Calu3 (cell line): Measurements from ENCODE around the gene PLCZ1. TPM values are rescaled to one million over a fixed set of nuclear protein-coding genes. Genes with fewer than 3 reads are reported as not detected.

Experiments used
- BruUV-seq: library from RNA; stranded (reverse); fragments of 400-500 nt; replicated peaks from 2 replicates; lab custom pipeline; 2021; lab: Mats Ljungman, UMichigan
- CTCF ChIA-PET: fragments of 300-600 bp; sonication (Branson Sonifier 250); formaldehyde crosslinking; loops from one replicate; lab custom pipeline; 2022; ENCODE audit warnings: antibody characterized with exemption; lab: Charles Lee
- DNase-seq: peaks from one replicate; pipeline ENCODE4 v3.0.0; 2022
- H3K27ac Mint-ChIP-seq: one replicate; pipeline ENCODE4 v1.8.0; 2022; ENCODE audit warnings: mixed read lengths; ENCODE audit not compliant: unreplicated experiment
- H3K27me3 Mint-ChIP-seq: one replicate; pipeline ENCODE4 v1.8.0; 2022; ENCODE audit warnings: mixed read lengths; ENCODE audit not compliant: unreplicated experiment
- H3K36me3 Mint-ChIP-seq: one replicate; pipeline ENCODE4 v1.8.0; 2022; ENCODE audit warnings: mild to moderate bottlenecking, moderate library complexity, mixed read lengths; ENCODE audit not compliant: insufficient read depth, unreplicated experiment
- H3K4me1 Mint-ChIP-seq: one replicate; pipeline ENCODE4 v1.8.0; 2022; ENCODE audit warnings: mild to moderate bottlenecking, low read depth, mixed read lengths; ENCODE audit not compliant: unreplicated experiment
- H3K4me3 Mint-ChIP-seq: one replicate; pipeline ENCODE4 v1.8.0; 2022; ENCODE audit warnings: mild to moderate bottlenecking, low read depth, moderate library complexity, mixed read lengths; ENCODE audit not compliant: unreplicated experiment
- H3K9me3 Mint-ChIP-seq: one replicate; pipeline ENCODE4 v1.8.0; 2022; ENCODE audit warnings: low read depth, mixed read lengths; ENCODE audit not compliant: unreplicated experiment
- CTCF ChIP-seq: fragments of 200-600 bp; IDR thresholded peaks from one replicate; pipeline ENCODE4 v1.8.0; 2022; ENCODE audit warnings: antibody characterized with exemption; ENCODE audit not compliant: unreplicated experiment
- intact Hi-C: fragments of 100-400 bp; cut with micrococcal nuclease; formaldehyde crosslinking; loops from one replicate; pipeline ENCODE4 v1.10.0; 2022; ENCODE audit not compliant: unreplicated experiment
- total RNA-seq: library from RNA; stranded (reverse); gene quantifications from 2 replicates; pipeline ENCODE4 v1.2.3, GENCODE V29; 2022

PLCZ1 gene
- total RNA-seq, 1 experiment from 2014 or later = not detected

GRCh38 chr12:18681818-18682217 lies 56.0 kb downstream of the PLCZ1 start:
- CTCF ChIA-PET = no interaction called here
- no peak for DNase-seq
- Mint-ChIP-seq H3K9me3 (no peaks in the 10 kb centered on the region), H3K27me3 (no peaks in the 10 kb centered on the region), H3K4me3 (no peak overlapping the region), H3K36me3 (no peaks in the 10 kb centered on the region), H3K27ac (no peak overlapping the region), H3K4me1 (peaks cover 8% of the 10 kb centered on the region)
- TF ChIP-seq CTCF = no peak
- BruUV-seq = no TSS peak
- intact Hi-C loops = no loop called here

DNA sequence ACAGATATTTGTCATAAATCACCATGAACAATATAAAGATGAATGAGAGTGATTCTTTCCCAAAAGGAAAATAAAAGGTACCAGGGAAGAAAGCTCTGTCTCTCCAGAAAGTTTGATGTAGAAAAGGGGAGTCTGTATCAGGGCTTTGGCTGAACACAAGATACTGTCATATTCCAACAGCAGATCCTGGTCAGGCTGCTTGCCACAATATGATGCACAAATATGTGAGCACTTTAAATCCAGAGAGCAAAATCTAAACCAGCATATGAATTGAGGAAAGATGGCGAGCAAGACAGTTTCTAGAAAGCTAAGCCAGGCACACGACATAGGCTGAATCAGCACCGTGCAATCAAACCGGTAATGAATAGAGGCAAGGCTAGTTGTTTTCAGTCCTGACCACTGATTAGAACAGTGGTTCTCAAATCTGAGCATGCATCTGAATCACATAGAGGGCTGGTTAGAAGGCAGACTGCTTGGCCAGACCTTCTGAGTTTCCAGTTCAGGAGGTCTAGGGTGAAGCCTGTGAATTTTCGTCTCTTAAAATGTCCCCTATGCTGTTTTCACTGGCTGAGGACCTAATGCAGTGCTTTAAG lies 60.7 kb downstream of the PLCZ1 start:
- CTCF ChIA-PET = no interaction called here
- BruUV-seq = no TSS peak
- no peak for TF ChIP-seq CTCF
- Mint-ChIP-seq H3K4me1 (peaks cover 6% of the 10 kb centered on the region), H3K36me3 (no peaks in the 10 kb centered on the region), H3K4me3 (no peak overlapping the region), H3K27me3 (no peaks in the 10 kb centered on the region), H3K27ac (no peak overlapping the region), H3K9me3 (peaks cover 2% of the 10 kb centered on the region)
- no peak for DNase-seq
- intact Hi-C loops = no loop called here

- H3K4me3 Mint-ChIP-seq = no peak overlapping the region
- peaks cover 6% of the 10 kb centered on the region for H3K4me1 Mint-ChIP-seq
- H3K27ac Mint-ChIP-seq = no peak overlapping the region
- no peak for TF ChIP-seq CTCF
- intact Hi-C loops = no loop called here
- no TSS peak for BruUV-seq
- H3K9me3 Mint-ChIP-seq = peaks cover 2% of the 10 kb centered on the region
- no peak for DNase-seq
- CTCF ChIA-PET = no interaction called here
- no peaks in the 10 kb centered on the region for H3K27me3 Mint-ChIP-seq
- H3K36me3 Mint-ChIP-seq = no peaks in the 10 kb centered on the region
Measured at GRCh38 chr12:18676141-18676540, 61.7 kb downstream of the PLCZ1 start.

DNA sequence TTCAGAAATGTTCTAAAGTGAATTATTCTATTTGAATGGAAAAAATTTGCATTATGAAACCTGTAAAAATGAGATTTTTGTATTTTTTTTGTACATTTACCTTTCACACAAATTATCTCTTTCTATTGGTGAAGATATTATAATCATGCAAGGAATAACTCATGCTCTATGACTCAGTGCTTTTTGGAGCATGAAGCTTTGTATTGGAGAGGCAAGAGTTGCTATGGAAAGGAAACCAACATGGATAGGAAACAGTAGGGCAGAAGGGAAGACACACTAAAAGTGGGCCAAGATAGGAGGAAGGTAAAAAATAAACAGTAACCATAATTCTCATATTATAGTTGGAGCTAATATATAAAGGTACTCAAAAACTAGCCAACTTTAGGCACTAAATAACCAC lies 79.0 kb downstream of the PLCZ1 start:
- no peaks in the 10 kb centered on the region for H3K27me3 Mint-ChIP-seq
- no TSS peak for BruUV-seq
- CTCF ChIA-PET = no interaction called here
- DNase-seq = no peak
- intact Hi-C loops = no loop called here
- TF ChIP-seq CTCF = no peak
- H3K4me3 Mint-ChIP-seq = no peak overlapping the region
- H3K9me3 Mint-ChIP-seq = no peaks in the 10 kb centered on the region
- H3K27ac Mint-ChIP-seq = no peak overlapping the region
- H3K36me3 Mint-ChIP-seq = no peaks in the 10 kb centered on the region
- no peaks in the 10 kb centered on the region for H3K4me1 Mint-ChIP-seq
